Upper lobe of left lung (tissue), 4 donors: ENCODE measurements around the gene CCDC13.

ENCODE experiments used
- CTCF ChIP-seq, 6 experiments: fragments of 450-650 bp in 4 of 6; fragments of 200-600 bp in 2 of 6; sonication (generic) in 2 of 6; IDR thresholded peaks; one replicate each; pipeline ENCODE4 v1.5.1; 2016 to 2019; ENCODE audit warnings: antibody characterized with exemption in 6 of 6
- POLR2A ChIP-seq, 4 donors: fragments of 450-650 bp; IDR thresholded peaks; one replicate each; pipeline ENCODE4 v1.5.1; 2016 to 2017; ENCODE audit warnings: antibody characterized with exemption in 4 of 4, mild to moderate bottlenecking in 2 of 4
- POLR2AphosphoS5 ChIP-seq, 2 donors: sonication (generic); formaldehyde crosslinking; IDR thresholded peaks; one replicate each; pipeline ENCODE4 v1.5.1; 2017; ENCODE audit warnings: antibody characterized with exemption in 2 of 2

- no peak for TF ChIP-seq CTCF (IDR thresholded peaks at IDR 0.05)
- TF ChIP-seq POLR2A (IDR thresholded peaks at IDR 0.05), result no peak
- TF ChIP-seq POLR2AphosphoS5 (IDR thresholded peaks at IDR 0.05), result no peak
Observed at GRCh38 chr3:42790714-42791229, 17.7 kb upstream of the CCDC13 start.
